ENCODE measurements around the gene UBL3.
A peak's percentile ranks its signal among the peaks of the same experiment; 100 is the strongest.

UBL3 gene

DNA sequence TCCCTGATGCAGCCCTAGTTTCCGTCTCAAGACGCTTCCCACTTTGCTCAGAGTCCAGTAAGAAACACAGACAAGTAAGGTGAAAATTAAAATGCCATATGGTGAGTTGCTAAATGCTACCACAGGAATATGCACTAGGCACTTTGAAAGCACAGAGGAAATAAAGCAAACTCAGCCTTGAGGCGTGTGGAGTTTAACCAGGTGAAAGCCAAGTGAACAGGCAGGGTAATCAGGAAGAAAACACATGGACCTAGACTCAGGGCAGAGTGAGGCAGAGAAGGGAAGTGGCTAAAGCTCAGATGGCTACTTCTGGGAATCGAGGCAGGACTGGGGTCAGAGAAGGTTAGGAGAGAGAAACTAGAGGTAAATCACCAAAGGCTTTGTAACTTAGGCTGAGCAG, 5.4 kb upstream of the UBL3 start:
- no peak for DNase-seq

DNA sequence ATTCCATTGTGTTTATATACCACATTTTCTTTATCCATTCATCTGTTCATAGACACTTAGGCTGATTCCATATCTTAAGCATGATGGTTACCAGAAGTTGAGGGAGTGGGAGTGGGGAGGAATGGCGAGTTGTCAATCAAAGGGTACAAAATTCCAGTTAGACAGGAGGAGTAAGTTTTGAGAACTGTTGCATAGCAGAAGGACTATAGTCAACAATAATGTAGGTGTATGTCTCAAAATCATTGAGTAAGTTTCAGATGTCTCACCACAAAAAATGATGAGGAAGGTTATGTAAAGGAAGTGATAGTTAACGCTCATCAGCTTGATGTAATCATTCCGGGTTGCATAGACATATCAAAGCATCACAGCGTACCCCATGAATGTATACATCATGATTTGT, 4.6 kb upstream of the UBL3 start:
- no peak for DNase-seq

DNA sequence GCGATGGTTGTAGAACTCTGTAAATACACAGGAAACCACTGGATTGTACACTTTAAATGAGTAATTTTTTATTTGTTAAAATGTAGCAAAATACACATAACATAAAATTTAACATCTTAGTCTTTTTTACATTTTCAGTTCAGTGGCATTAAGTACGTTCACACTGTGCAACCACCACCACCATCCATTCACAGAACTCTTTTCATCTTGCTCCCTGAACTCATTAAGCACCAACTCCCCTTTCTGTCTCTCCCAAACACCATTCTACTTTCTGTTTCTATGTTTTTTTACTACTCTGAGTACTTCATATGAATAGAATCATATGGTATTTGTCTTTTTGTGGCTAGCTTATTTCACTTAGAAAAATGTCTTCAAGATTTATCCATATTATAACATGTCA, 2.7 kb upstream of the UBL3 start:
- DNase-seq: no peak

DNA sequence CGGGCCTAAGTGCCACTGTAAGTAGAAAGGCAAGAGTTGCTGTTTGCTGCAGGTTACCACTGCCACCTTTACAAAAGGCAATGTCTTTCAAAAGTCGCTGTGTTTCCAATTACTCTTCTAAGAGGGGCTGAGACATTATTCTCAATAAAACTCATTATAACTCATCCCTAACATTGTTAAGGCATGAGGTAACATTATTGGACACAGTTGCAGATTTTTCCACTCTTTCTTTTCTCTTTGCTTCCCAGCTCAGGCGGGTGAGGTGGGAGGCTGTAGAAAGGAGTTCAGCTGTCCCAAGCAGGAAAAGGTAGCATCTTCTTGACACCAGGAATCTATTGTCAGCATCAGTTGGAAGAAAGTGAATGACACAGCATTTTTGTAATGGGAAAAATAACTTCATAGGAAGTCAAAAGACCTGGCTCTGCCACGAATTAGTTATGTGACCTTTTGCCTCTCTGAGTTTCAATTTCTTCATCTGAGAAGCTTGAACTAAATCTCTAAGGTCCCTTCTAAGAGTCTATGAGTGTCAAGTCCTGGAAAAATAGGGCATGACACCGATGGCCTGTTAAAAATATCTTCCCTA, 2.1 kb upstream of the UBL3 start:
- DNase-seq: no peak

DNA sequence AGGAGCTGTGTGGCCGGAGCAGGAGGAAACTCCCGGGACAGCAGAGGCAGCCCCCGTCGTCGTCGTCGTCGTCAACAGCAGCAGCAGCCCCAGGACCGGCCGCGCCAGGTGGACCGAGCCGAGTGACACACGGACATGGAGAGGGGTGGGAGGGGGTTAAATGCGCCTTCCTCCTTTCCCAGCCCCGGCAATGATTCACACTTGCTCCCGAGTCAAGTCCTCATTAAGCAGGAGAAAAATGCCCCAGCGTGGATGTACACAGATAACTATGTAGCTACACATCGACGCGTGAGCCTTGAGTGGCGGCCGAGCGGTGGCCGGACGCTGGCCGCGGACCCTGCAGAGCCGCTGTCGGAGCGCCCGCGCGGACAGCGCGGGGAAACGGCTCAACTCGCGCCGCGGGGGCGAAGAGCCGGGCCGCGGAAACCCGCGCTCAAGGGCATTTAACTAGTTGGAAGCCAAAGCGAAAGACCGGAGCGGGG, 645 bp downstream of the UBL3 start:
- DNase-seq: peak; percentile 39 to 73

DNA sequence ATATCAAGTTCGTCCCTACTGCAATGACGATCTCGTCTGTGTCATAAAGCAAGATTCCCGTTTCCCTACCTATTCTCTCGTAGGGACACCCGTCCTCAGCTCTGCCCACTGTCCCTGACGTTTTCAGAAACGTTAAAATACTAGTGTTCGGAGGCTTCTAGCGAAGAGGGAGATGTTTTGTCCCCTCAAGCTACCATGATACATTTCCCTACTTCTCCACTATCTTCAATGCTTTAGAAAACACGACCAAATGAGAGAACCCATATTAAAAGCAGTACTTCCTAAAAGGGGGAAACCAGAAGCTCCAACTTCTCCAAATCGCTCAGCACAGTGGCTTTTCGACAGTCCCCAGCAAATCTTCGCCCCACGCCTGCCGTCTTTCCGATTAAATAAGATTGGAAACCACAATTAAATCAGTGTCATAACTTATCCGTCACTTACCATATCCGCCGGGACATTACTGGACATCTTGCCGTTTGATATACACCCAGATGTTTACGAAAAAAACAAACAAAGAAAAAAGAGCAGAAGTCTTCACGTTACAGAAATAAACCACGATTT, 1.3 kb downstream of the UBL3 start:
- peak; percentile 60 to 77 for DNase-seq

DNA sequence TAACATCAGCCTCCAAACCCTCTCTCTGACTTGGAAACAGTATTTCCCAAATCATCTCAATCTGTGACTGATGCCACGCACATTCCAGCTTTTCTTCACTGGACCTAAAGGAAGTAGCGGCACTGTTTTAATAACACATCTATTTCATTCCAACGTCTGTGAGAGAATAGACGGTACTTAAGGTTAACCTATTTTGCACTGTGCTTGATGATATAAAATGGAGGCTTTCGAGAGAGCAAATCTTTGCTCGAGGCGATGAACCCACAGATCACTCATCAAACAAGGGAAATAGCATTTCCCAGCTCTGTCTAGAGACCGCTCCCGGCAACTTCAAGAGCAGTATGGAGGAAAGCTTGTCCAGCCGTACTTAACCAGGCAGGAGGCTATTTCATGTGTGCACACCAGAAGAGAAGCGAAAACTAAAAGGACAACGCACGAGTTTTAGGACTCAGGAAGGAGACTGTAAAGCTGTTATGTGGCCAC, 2.9 kb downstream of the UBL3 start:
- peak; percentile 64 to 80 for DNase-seq

DNA sequence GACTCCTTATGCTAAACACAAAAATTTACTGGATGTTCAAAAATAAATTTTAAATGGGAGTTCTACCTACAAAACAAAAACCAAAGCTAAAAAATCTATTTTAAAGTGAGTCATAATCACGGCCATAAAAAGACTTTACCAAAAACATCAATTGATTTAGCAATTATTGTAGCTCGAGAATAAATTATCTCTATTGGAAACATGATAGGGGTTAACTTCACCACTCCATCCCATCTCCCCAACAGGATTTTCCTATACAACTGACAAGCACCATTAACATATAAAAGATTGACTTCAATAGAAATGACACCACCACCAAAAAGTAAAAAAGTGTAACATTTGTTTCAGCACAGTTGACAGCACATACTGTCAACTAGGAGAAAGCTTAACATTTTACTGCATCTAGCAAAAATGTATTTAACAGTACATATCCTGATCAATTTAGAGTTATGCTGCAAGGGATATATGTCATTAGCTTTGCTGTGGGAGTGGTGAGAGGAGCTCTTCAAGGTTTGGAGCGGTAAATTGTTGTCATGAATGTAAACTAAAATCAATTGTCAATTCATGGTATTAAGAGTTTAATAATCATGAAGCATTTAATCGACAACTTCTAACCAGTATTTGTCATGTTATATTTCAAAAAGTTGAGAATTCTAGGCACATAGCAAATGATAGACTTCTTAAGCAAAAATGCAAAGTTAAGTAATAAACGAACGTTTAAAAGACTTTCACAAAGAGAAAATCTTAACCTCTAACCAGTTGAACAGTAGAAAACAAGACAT, 3.8 kb downstream of the UBL3 start:
- DNase-seq: peak in 1 of 2 experiments; percentile 28

DNA sequence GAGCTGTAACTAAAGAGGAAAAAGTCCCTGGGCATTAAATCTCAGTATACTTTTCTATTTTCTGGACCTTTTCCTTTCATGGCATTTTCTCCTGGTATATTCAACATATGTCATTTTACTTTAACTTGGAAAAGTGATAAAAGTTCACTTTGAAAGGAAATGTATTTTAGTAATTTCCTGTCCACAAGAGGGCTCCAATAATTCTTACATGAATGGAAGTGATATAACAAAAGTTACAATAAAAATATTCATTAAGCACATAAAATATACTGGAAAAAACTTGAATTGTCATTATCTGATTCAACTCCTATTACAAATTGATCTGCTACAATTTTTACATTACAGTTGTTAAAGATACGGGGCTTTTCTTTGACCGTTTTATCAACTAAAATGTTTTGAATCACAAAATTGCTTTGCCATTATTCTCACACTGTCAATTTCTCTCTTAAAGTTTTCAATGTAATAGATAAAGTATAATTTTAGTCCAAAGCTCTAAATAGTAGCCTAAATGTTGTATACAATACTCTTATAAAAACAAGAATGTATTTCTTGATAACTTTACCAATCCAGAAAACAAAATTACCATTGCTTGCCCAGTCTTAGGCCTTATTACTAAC, 4.9 kb downstream of the UBL3 start:
- peak; percentile 11 to 18 for DNase-seq

DNA sequence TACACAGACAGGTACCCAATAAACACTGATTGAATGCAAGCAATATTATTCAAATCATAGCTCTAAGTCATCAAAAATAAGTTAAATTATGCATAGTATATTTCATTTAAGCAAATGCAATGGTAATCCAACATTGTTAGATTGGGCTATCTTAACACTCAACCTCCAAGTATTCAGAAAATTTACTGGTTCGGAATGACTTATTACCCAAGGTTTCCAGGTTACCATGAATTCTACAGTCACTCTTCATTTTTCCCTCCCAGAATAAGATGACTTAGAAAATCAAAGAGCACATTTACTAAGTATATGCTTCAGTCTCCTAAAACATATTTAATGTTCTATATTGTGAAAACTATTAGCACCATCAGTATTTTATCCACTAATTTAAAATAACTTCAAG, 6.0 kb downstream of the UBL3 start:
- no peak for DNase-seq

DNA sequence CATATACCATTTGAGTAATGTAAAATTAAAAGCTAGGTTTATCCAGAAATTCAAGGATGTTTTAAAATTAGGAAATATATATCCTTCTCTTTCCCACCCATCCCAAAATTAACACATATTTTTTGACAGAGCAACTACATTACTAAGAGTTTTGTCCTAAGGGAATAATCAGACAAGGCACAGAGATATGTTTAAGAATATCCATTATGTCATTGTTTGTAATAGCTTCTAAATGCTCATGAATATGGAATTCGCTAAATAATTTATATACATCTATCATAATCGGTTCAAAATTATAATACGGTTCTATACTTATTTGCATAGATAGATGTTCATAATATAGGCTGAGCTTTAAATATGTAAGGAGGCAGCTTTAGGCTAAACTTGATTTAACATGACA, 9.8 kb downstream of the UBL3 start:
- no peak for DNase-seq

DNA sequence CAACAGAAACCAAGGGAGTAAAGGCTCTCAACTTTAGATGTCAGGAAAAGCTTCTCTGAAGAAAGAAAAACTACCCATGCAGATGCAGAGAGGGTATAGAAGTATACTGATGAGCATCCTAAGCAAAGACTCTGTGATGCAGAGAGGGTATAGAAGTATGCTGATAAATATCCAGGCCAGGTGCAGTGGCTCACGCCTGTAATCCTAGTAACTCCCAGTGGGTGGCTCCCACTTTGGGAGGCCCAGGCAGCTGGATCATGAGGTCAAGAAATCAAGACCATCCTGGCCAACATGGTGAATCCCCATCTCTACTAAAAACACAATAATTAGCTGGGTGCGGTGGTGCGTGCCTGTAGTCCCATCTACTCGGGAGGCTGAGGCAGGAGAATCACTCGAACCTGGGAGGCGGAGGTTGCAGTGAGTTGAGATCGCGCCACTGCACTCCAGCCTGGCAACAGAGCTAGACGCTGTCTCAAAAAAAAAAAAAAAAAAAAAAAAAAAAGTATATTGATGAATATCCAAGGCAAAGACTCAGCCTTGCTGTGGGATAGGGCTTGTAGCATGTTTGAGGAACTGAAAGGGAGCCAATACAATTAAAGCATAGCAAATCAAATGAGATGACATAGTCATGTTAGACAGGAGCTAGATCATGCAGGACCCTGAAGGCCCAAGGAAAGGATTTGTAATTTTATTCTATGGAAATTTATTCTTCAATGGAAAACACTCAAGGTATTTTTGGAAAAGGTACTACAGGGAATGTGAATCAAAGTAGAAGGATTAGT, 14.9 kb downstream of the UBL3 start:
- no peak for DNase-seq

DNA sequence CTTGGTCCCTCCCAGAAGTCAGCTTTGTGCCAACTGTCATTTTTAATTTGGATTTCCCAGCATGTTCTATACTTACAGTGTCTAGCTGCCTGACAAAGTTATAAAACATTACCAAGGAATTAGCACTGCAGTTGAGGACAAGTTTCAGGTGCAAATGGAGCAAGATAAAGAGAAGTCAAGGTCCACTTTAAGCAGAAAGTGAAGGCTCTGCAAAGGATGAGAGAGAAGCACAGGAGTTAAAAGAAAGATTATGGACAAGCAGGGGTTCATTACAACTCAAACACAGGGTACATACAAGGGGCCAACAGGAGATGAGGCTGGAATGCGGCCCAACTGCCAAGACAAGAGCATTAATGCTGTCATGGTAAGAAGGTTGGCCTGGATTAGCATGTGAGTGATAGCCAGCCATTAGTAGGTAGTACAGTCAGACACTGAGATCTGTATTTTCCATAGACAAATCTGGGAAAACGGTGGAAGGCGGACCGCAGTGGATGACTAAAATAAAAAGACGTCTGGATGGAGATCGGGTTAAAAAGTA, 17.6 kb downstream of the UBL3 start:
- no peak for DNase-seq

DNA sequence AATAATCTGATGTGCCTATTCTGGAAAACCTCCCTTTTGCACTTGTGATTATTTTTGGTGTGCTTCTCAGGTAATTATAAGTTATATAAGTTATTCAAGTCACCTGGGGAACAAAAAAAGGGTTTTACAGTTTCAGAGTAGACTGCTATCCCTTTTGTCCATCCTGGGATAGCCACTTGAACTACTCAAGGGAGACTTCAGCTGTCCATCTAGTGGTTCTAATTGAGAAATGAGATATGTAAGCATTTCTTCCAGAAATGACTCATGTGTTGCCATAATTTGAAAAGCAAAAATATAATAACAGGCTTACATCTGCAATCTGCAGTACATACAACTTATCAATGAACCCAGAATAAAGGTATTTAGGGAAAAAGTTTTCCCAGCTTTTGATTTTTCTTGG, 20.4 kb downstream of the UBL3 start:
- DNase-seq: no peak

DNA sequence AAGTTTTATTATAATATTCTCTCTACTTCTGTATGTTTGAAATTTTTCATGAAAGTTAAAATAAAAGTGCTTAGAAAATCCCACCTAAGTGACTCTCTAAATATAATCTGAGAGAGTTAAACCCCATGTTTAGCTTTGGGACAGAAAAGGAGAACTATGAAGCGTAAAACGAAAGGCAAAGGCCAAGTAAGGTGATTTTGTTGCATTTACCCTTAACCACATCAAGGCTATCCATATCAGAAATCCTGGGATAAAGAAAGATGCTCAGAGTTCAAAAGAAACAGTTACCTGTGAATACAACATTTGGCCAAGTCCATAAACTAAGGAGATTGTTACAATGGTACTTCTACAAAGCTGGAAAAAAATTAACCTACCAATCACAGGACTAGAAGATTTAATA, 31.3 kb downstream of the UBL3 start:
- no peak for DNase-seq

DNA sequence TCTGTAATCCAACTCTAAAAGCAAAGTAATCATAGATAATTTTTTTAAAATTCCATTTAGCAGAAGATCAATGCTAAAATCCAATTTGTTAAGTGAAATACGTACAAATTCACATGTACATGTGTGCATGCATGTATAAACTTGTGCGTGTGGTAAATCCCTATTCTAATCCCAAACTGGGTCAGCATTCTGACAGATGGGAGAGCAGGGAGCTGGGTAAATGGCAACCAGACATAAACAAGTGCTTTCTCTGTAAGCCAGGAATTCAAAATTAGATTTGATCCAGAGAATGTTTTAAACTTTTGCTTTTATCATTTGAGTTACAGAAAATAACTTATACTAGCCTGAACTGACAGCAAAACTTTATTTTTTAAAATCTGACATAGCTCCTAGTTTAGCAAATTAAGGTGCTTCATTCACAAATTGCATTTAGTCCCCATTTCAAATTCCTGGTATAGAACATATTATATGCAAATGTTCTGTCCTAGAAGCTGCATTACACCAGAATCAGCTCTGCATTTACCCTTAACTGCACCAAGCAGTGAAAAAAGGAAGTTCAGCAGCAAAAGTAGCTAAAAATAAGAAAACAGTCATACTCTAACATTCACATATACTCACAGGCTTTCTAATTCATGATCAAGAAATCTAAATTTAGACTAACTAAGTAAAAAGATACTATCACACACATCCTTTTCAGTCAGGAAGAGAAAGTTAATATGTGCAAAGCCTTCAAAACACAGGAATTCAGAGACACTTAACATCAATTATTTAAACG, 32.6 kb downstream of the UBL3 start:
- DNase-seq: peak; percentile 69 to 77

DNA sequence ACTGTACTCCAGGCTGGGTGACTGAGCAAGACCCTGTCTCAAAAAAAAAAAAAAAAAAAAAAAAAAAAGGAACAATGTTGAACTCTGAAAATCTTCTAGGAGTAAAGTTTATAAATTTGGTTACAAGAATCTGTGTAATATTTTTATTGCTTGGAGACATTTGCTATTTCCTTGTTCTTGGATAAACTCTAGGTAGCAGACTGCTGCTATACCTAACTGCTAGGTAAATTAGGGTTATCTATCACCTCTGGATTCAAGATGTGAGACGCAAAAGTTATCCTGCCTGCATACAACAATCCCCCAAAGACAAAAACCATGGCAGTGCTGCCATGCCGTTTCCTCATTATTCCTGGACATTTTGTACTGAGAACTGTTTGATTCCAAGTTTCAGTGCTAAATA, 33.7 kb downstream of the UBL3 start:
- no peak for DNase-seq

DNA sequence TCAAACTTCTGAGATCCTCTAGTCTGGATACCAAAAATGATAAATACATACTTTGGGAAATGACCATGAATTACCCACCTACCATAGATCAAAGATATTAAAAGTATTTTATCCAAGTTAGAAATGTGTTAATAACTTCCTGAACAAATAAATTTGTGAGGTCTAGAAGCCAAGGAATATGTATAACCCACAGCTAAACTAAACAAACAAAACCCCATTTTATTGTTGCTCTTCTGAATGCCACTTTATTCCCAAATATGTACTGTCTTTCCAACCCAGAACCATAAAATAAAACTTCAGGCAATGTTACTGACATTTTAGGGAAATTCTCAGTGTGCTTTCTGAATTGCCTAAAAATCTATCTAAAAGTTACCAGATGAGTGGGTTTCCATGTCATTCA, 35.1 kb downstream of the UBL3 start:
- DNase-seq: no peak

DNA sequence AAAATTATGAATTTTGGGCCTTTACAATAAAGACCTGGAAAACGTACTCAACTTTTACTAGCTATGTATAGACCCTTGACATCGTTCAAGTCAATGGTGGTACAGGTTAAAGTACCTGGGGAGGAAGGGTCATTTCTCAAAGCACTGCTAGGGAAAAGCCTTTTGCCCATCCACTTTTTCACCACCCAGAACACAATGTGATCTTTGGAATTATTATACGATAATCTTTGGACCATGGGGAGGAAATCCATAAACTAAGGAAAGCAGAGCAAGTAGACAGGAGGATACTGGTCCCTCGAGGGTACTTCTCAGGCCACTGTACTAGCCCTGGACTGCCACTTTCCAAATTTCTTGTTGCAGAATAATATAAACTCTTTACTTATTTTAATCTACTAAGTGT, 39.5 kb downstream of the UBL3 start:
- DNase-seq: no peak

DNA sequence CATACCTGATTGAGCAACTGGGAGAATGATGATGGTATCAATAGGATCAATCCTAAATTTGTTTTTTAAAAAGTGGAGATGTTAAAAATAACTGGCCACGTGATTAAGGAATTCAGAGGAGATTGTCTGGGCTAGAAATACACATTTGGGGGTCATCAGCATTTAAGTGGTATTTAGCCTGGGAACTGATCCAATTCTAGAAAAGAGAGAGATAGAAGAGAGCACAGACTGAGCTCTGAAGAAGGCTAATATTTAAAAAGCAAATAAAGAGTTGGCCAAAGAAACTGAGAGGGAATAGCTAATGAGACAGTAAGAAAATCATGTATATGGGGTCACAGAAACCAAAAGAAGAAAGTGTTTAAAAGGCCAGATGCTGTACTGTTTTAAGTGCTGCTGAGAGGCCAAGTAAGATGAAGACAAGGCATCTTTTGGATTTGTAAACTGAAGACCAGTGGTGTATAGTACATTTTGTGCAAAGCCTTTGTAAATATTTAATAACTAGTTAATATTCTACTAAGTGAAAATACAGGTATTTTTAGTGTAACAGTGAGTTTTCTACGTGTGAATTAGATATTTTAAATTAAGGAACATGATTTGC, 40.2 kb downstream of the UBL3 start:
- peak; percentile 13 to 16 for DNase-seq

DNA sequence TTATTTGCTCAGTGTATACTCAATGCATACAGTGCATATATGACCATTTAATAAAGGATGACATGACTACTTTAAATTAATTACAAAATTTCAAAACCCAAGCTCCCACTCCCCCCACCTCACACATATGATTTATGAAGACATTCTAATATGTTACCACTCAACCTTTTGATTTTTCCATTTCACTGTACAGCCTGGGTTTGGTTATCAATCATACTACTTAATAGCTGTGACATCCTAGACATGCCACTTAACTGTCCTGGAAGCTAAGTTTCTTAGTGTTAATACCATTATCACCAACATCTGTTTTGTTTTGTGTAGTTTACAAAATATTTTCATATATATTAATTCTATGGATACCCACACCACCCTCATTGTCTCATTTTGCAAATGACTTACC, 42.2 kb downstream of the UBL3 start:
- DNase-seq: no peak
